ENCODE measurements around the gene CDCA7L.

Gene CDCA7L, protein sequence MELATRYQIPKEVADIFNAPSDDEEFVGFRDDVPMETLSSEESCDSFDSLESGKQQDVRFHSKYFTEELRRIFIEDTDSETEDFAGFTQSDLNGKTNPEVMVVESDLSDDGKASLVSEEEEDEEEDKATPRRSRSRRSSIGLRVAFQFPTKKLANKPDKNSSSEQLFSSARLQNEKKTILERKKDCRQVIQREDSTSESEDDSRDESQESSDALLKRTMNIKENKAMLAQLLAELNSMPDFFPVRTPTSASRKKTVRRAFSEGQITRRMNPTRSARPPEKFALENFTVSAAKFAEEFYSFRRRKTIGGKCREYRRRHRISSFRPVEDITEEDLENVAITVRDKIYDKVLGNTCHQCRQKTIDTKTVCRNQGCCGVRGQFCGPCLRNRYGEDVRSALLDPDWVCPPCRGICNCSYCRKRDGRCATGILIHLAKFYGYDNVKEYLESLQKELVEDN

DNA sequence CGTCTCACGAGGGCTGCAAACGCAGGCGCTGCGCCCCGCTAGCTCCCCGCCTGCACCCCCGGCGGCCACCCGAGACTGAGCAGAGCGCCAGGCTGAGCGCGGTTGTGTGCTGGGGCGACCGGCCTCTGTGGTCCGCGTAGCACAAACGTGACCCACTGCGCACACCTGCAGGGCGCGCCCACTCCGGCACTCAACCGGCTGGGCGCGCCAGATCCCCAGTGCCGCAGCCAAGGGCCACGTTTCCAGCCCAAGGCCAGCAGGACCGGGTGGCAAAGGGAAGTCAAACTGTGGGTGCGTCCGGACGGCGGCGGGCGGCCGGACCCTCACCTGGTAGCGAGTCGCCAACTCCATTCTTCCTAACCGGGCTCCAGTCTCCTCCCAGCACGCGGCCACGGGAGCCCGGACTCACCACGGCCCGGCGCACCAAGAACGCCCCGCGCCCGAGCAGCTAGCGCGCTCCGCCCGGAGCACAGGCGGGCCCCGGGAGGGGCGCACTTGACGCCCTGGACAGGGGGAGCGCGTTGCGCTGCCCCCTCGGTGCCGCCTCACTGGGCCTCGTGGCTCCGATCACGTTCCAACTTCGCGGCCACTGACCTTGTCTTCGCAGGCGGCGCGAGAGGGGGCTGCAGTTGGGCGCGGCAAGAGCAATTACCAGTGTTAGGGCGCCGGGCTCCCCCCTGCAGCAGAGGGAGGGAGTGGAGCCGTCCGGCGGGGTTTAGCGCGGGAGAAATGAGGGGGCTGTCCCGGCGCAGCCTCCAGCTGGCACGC lies at the start of gene CDCA7L:
Gene CDCA7L, minus strand, starts transcription at position 446 of the 768 bp plus-strand sequence. Its CDS starts 95 bp downstream, at position 351.
- H3K27ac ChIP-seq: peak within 1 kb of the TSS; percentile 46
- DNase-seq (ENCODE audit: low read depth, low spot score): no peak

DNA sequence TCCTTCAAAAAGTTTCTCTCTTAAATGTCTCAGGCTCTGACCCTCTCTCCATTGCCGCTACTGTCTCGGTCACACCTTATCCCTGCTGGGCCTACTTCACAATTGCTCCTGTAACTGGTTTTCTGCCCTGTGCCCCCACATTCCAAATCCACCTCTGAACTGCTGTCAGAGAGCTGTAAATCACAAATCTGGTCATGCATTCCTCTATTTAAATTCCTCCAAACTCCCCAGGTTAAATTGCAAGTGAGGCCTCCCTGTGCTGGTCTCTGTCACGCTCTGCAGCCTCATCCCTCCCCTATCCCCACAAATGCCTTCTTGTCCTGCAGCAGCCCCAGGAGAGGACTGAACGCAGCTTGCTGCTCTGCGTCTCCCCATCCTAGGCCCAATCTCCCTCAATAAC lies 40.4 kb upstream of the CDCA7L start:
- no peak for DNase-seq (ENCODE audit: low read depth, low spot score)
- no peak overlapping the region for H3K27ac ChIP-seq

DNA sequence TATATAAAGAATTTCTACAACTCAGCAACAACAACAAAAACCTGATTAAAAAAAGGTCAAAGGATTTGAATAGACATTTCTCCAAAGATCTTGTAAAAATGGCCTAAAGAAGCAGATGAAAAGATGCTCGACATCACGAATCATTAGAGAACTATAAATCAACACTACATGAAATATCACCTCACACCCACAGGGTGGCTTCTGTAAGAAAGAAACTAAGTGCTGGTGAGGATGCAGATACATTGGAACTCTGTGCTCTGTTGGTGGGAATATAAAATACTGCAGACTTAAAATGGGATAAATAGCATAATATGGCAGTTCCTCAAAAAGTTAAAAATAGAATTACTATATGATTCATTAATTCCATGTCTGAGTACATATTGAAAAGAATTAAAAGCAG lies 38.3 kb upstream of the CDCA7L start:
- no peak for DNase-seq (ENCODE audit: low read depth, low spot score)

DNA sequence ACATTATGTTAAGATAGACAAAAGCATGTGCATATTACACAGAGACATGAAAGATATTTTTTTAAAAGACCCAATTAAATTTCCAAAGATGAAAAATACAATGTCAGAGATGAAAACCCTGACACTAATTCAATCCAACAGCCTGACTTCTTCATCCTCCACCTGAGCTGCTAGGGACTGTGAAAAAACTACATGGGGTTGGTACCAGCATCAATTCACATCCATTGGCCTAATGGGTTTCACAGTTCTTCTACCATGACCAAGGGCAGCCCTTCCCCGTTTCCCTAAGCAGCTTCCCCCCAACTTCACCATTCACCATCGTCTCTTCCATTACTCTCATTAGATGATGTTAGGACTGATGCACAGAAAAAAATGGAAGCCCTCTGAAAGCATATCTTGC lies 37.4 kb upstream of the CDCA7L start:
- no peak for DNase-seq (ENCODE audit: low read depth, low spot score)
- no peak overlapping the region for H3K27ac ChIP-seq

More for the DNA sequence above, 38.3 kb upstream of the CDCA7L start:
- H3K27ac ChIP-seq: no peak overlapping the region

DNA sequence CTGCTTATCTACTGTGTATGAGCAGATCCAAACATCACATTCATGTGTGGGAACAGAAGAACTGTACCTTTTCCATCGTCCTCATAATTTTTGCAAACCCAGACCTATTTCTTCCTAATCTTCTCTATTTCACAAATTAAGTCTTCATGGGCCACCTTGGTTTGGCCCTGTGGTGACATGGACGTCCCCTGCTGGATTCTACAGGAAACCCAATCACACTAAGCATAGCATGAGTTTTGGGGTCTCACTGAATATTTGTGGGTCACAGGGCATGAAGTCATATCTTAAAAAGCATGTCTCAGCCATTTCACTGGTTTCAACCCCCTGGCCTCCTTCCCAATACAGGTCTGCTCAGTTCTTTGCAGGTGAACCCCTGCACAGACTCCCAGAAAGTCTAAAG lies 35.8 kb upstream of the CDCA7L start:
- H3K27ac ChIP-seq: no peak overlapping the region
- no peak for DNase-seq (ENCODE audit: low read depth, low spot score)

DNA sequence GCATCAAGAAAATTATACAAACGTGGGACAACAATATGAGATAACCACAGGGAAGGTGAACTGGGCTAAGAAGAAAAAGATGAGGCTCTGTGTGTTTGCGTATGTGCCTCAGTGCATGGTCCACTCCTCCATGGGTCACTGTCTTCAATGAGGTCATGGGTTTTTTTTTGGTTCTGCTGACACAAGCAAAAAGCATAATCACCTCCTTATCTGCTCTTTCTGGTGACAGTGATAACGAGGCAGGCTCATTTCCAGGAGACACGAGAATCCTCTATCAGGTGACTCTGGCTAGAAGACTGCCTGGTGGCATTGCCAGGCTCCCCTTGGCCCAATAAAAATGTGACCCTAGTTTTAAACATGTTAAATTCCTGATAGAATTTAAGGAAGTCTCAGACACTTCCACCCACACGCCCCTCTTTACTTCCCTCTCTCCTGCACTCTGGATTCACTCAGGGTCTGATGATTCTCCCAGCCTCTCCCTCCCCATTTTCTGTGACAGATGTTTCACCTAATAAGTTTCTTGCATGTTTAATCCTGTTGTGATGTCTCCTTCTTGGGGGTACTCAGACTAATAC lies 35.3 kb upstream of the CDCA7L start:
- DNase-seq (ENCODE audit: low read depth, low spot score): no peak
- H3K27ac ChIP-seq: no peak overlapping the region

DNA sequence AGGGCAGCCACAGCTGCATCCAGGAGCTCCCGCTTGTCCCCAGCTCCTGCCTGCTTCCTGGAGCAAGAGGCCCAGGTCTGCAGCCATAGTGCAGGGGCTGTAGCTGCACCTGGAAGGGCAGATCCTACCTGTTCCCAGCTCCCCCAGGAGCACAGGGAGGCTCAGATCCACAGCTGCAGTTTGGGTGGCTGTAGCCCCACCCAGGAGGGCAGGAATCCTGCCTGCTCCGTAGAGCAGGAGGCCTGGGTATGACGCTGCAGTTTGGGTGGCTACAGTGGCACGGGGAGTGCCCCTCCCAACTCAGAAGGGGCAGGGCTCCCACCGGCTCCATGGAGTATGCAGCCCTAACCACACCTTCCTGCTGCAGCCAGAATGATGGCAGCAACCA lies 26.7 kb upstream of the CDCA7L start:
- H3K27ac ChIP-seq: no peak overlapping the region
- no peak for DNase-seq (ENCODE audit: low read depth, low spot score)

DNA sequence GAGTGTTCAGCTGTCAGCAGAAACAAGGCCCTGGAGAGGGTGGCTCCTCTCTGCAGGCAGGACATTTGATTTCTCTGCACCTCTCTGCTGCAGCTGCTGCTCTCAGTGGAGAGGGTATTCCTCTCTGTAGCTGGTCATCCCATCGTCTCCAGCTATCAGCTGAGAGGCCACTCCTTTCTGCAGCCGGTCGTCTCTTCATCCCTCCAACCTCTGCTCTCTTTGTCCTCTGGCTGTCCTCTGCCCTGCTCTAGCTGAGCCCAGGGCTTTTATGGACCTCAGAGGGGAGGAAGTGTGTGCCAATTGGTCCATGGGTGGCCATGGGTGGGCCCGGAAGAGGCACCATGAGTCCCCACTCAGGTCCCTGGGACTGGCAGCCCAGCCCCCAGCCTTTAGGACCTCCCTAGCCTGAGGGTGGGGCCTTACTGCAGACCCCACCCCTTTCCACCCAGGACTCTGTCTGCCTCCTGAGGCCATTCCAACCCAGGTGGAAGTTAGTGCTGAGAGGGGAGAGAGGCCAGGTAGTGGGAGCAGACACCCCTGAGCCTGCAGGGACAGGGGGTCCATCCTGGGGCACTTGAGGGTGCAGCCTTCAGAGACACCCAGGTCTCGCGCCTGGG lies 26.2 kb upstream of the CDCA7L start:
- no peak for DNase-seq (ENCODE audit: low read depth, low spot score)

DNA sequence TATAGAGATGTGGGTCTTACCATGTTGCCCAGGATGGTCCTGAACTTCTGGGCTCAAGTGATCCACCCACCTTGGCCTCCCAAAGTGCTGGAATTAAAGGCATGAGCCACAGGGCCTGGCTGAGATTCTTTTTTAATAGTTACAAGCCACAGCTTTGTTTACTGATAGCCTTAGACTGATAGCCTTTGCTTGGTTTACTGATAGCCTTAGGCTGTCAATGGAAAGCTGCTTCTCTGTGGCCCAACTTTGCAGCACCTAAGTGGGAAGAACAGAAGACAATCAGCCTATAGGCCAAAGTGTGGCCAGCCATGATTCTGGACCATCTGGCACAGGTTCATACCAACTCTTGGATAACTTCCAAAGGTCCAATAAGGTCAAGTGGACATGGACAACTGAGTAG lies 24.1 kb upstream of the CDCA7L start:
- DNase-seq (ENCODE audit: low read depth, low spot score): no peak

More for the DNA sequence above, 26.2 kb upstream of the CDCA7L start:
- H3K27ac ChIP-seq: no peak overlapping the region

DNA sequence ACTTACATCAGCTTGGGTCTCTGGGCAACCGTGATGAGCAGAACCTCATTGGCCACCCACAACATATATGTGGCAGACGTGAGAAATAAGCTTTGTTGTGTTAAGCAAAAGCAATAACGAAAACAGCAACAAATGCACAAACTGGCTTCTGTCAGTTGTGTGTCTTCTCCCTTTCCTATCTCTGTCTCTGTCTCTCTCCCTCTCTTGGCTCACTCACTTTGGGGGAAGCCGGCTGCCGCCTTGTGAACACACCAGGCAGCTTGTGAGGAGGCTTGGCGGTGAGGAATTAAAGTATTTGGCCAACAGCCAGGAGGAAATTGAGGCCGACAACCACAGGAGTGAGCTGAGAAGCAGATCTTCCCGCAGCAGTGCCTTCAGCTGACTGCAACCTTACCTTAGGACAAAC lies 21.9 kb upstream of the CDCA7L start:
- no peak for DNase-seq (ENCODE audit: low read depth, low spot score)
- no peak overlapping the region for H3K27ac ChIP-seq

More for the DNA sequence above, 24.1 kb upstream of the CDCA7L start:
- no peak overlapping the region for H3K27ac ChIP-seq

DNA sequence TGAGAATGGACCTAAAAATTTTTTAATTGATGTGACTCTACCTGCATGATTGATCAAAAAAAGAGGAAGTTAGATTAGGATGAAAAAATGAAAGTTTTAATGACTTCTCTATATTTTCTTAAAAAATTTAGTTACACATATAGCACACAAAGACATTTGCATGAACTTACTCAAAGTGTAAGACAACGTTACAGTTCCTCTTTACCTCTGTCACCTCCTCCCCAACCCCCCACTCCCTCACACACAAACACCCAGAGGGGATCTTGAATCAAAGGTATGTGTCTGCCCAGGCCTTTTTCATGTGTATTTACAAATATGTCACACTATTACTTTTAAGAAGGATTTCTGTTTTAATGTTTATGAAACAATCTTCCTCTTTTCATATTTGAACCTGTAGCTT lies 20.6 kb upstream of the CDCA7L start:
- no peak for DNase-seq (ENCODE audit: low read depth, low spot score)

DNA sequence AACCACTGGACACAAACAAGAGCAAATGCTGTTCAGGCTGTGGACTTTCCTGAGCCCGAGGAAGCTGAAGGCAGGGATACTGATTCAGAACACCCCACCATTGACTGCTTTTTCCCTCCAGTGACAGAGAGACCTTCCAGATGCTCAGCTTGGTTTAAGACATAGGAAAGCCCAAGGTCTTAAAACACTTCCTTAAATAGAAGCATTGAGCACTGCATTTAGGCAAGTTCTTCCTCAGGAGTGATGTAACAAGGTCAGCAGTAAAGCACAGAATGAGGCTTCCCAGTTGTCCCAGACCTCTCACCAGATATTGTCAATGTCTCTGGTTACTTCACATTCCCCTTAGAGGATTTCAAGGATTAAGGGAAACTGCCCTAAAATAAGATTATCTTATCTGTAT lies 19.6 kb upstream of the CDCA7L start:
- DNase-seq (ENCODE audit: low read depth, low spot score): no peak
- no peak overlapping the region for H3K27ac ChIP-seq

More for the DNA sequence above, 20.6 kb upstream of the CDCA7L start:
- no peak overlapping the region for H3K27ac ChIP-seq

DNA sequence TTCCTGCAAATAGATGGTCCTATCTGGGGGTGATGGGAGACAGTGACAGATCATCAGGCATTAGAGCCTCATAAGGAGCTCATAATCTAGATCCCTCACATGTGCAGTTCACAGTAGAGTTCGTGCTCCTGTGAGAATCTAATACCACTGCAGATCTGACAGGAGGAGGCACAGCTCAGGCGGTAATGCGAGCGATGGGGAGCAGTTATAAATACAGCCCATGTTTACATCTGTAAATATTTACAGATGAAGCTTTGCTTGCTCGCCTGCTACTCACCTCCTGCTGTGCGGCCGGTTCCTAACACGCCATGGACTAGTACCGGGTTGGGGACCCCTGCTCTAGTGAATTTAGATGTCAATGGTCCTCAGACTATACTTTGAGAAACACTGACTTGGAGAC lies 17.0 kb upstream of the CDCA7L start:
- no peak overlapping the region for H3K27ac ChIP-seq
- DNase-seq (ENCODE audit: low read depth, low spot score): no peak

DNA sequence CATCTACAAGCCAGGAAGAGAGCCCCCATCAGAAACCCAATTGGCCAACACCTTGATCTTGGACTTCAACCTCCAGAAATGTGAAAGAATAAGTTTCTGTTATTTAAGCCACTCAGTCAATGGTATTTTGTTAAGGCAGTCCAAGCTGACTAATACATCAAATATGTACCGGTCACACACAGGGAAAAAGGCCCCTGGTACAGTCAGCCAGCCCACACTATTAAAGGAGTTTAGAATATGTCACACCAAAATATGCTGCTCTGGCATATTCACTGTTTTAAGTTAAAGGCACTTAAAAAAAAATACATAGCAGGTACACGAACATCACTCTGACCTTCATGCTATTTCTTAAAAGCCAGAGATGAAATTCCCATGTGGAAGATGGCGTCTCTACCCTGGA lies 15.2 kb upstream of the CDCA7L start:
- DNase-seq (ENCODE audit: low read depth, low spot score): no peak
- no peak overlapping the region for H3K27ac ChIP-seq

DNA sequence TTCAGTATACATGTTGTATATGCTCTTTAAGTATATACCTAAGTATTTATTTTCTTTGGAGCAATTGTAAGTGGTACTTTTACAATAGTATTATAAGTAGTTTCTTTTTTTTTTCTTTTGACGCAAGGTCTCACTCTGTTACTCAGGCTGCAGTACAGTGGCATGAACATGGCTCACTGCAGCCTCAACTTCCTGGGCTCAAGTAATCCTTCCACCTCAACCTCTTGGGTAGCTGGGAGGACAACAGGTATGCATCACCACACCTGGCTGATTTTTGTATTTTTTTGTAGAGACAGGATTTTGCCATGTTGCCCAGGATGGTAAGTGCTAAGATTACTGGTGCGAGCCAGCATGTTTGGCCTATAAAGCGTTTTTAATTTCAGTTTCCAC lies 13.7 kb upstream of the CDCA7L start:
- H3K27ac ChIP-seq: no peak overlapping the region
- no peak for DNase-seq (ENCODE audit: low read depth, low spot score)

DNA sequence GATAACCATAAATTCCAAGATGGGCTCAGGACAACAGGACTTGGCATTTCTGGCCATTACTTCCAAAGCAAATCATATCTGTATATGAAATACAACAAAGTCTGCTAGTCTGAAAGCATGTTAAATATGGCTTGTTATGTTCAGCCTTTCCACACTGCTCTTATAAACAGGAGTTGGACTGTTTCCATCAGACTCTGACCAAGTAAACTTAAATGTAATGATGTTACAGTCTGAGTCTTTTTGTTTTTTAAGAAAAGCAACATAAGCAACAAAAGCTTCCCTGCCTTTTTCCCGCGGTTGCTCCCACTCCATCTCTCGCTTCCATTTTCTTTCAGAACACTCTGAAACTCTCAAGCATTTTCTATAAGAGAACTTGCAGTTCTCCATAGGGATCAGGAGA lies 8.1 kb upstream of the CDCA7L start:
- no peak for DNase-seq (ENCODE audit: low read depth, low spot score)
- H3K27ac ChIP-seq: no peak overlapping the region

DNA sequence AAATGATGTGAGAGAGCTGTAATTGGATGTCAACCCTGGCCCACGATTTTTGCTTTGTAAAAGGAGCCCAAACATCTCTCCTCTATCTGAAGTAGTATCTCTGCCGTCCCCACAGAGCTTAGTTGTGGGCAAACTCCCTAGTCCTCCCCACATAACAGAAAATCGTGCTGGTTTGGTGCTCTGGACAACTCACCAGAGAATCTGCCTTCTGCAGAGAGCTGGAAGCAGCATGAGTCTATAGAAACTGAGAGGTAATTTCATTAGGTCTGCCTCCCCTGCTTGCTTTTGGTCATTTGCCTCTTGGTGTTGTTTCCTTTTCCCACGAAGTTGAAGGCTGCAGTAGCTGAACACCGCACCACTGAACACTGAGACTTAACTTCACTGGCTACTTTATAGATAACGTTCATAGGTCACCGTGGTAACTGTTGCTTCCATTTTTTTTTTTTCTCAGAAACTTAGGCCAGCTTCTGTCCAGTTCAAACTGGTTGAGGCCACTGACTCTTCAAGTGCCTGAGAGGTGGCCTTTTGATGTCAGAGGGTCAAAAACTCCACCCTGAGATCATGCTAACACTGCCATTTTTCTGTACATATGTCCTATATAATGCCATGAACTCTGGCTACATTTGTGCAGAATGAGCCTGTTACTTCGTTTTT lies 3.3 kb upstream of the CDCA7L start:
- H3K27ac ChIP-seq: no peak overlapping the region
- DNase-seq (ENCODE audit: low read depth, low spot score): no peak

DNA sequence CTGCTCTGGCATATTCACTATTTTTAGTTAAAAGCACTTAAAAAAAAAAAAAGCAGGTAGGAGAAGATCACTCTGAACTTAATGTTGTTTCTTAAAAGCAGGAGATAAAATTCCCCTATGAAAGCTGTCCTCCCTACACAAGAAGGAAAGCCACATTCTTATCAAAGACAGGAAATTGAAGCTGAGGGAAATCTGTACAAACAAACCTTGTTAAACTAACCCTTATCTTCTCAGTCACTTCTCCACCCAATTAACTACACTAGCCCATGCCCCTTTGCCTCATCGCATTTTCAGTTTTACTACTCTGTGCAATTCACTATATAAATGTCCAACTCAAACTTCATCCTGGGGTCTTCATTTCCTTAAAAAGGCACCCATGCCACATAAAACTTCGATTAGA lies 2.7 kb upstream of the CDCA7L start:
- DNase-seq (ENCODE audit: low read depth, low spot score): no peak
- no peak overlapping the region for H3K27ac ChIP-seq

DNA sequence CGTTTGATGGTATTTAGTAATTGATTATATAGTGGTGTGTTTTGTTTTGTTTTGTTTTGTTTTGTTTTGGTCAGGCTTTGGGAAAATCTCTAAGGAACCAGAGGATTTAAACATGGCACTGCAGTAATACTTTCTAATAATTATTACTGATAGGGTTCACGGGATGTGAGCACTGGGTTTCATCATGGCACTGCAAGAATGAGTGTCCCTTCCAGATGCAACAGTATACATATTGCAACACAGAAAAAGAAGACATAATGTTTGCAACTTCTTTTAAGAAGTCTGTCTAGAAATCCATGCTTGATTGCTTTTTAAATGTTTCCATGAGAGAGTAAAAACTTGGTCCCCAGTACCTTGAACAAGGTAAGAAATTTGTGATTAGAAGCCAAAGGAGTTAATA lies 2.2 kb upstream of the CDCA7L start:
- no peak overlapping the region for H3K27ac ChIP-seq
- DNase-seq (ENCODE audit: low read depth, low spot score): no peak

DNA sequence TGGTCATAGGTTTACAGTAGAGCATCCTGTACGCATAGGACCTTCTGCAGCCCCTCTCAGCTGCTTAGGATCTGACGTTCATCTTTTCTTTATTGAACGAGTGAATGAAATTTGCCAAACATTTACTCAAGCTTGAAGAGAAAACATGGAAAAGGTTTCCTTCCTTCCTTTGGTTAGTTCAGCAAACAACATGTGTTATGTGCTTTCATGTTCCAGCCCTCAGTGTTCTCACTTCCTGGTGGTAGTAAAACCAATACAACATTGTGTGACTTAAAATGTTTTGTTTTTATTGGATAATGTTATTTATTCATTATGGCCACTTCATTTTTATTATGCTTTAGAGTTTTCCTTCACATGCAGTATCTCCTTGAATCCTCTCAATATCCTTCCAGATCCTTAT lies 1.4 kb upstream of the CDCA7L start:
- H3K27ac ChIP-seq: no peak overlapping the region
- DNase-seq (ENCODE audit: low read depth, low spot score): no peak

Data from epithelial cell of prostate (primary cell).